DMS79 (cell line): ENCODE data around the gene KLF12.

ENCODE experiments used
- DNase-seq: peaks from one replicate; lab custom pipeline; 2025; lab: John Stamatoyannopoulos, UW

KLF12 gene

DNA sequence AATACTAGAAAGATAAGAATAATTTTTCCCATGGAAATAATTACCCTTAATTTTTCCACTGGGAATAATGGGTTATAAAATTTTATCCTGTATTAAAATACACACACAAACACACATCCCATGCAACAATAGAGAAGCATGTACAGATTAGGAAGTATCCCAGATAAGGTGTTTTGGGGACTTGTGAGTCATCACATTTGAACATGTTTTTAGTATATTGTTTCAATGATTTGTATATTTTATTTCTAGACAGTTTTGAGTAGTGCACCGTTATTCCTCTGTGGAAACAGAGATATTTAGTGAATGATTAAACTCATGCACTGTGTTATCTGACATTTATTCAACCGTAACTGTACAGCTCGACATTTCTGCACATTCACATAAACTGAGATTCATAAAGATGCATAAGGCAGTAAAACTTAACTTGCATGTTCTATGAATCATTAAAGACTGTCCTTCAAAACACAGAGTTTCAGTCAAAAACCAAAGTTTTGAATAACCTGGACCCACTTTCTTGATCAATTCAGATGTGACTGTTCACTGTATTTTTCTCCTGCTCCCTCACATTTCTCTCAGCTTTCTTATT lies 30.1 kb downstream of the KLF12 start:
- DNase-seq: no peak

DNA sequence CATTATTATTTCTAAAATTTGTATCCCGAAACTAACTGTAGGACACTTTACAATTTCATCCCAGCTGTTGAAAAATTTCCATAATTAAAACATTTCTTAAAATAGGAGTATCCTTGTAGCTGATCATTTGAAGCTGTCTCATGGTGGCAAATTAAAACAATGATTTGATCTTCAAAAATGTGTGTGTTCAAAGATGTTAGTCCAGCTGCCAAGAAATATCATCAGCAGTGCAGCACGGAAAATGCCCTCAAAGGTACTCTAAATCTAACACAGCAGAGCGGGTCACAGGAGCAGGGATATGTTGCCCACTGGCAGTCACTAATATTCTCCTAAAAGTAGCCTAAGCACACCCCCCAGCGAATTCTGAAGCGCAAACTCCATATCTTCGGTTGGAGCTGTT lies 31.0 kb downstream of the KLF12 start:
- DNase-seq: no peak

DNA sequence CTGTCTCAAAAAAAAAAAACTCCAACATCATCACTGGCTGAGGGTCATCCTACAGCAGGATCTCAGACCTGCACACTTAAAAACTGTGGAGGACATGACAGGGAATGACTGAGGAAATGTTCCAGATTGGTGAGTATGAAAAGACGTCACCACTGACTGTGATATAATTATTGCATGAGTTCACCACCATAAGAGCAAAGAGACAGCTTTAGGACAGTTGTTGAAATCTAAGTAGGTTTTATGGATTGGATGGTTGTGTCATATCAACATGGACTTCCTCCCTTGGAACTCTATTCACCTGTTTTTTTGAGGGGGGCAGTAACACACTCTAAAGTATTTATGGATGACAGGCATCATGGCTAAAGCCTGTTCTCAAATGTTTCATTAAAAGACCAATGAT lies 31.5 kb downstream of the KLF12 start:
- no peak for DNase-seq

DNA sequence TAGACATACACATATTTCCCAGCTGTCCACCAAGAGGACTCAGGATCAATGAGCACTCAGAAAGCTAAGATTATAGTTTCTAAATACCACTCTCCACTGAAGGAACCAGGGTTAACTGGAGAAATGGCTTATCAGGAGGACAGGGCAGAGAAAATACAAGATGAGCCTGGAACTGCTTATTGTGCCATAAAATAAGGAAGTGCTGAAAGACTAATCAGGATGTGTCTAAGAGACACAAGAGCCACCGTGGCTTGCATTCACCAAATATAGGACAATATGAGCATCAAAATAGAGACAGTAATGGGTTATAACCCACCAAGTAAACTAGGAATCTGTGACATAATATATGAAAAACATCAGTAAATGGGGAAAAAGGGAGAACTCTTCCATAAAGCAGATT lies 32.8 kb downstream of the KLF12 start:
- no peak for DNase-seq

DNA sequence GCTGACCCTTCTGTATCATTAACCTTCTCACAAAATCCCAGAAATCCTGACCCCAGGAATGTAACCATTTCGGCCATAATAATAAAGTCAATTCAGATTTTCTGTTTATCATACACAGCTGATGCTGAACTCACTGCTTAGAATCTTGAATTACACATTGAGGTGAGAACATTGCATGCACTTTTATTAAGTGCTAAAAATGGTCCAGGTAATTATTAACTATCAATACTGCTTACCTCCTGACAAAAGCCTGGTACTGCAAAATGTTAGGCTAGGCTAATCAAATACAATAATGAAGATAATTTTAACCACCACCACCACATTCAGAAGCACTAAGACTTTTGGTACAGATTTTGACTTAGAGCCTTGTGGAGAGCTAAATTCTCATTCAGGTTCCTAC lies 36.1 kb downstream of the KLF12 start:
- no peak for DNase-seq

DNA sequence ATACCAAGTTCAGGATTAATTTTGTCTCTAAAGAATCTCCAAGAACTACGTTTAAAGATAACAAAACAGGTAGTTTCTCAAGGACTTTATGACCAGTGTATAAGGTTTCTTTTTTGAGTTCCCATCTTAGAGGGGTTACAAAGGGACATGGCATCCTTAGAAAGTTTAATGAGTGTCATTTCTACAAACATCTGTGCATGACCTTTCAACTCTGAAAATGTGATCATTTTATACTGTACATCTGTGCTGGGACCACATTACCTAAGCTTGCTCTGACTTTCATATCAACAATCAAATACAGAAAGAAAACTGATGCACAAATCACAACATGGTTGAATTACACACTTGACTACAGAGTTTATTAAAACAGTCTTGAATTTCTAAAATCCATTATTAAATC lies 37.1 kb downstream of the KLF12 start:
- no peak for DNase-seq

DNA sequence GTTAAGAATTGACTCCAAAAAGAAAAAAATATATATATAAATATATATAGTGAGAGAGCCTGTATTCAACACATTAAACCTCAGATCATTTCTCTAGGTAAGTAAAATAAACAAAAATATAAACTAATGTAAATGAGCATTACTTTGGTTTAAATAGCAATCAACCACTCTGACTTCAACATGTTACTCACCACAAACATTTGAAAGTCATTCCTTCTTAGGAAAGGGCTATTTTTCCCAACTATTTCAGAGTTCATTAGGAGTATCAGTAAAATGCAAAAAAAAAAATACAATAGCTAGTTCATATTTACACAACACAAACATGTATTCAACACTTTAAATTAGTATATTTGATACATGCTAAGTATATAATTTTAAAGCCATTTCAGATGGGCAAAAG lies 40.5 kb downstream of the KLF12 start:
- no peak for DNase-seq

DNA sequence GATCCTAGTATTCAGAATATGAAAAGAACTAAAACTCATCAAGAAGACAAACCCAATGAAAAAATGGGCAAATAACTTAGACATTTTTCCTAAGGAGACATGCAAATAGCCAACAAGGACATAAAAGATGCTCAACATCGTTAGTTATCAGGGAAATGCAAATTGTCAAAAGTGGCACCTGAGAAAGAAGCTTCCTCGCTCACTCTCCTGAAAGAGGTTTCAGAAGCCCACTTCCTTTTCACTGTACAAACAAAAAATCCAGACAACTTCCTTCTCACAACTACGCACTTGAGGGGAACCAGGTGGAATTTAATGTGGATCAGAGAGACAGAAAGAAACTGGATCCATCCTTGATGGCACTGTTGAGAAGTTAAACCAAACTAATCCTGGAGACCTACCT lies 41.5 kb downstream of the KLF12 start:
- no peak for DNase-seq

DNA sequence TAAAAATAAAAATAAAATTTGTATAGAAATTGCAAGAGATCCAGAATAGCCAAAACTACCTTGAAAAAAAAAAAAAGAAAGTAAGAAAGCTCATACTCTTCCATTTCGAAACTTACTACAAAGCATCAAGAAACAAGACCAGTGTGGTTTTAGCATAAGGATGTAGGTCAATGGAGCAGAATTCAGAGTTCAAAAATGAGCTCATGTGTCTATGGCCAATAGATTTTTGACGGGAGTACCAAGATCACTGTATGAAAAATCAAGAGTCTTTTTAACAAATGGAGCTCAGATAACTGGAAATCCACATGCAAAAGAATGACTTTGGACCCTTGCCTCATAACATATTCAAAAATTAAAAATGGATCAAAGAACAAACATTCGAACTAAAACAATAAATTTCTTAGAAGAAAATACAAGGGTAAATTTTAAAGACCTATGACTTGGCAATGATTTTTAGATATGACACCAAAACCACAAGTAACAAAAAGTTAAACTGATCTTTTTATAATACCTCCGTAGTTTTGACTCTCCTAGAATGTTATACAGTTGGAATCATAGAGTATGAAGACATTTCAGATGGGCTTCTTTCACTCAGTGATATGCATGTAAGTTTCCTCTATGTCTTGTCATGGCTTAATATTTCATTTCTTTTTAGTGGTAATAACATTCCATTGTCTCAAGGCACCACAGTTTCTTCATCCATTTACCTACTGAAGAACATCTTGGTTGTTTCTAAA lies 43.2 kb downstream of the KLF12 start:
- no peak for DNase-seq

DNA sequence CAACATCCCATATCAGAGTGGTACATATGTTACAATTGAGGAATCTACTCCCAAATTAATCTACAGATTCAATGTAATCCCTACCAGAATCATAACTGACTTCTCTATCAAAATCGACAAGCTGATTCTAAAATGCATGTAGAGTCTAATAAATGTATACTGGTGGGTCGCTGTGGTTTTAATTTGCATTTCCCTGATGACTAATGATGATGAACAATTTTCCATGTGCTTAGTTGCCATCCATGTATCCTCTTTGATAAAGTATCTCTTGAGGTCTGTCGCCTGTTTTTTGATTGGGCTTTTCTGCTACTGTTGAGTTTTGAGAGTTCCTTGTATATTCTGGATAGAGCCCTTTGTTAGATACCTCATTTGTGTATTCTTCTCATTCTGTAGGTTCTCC lies 43.8 kb downstream of the KLF12 start:
- no peak for DNase-seq

DNA sequence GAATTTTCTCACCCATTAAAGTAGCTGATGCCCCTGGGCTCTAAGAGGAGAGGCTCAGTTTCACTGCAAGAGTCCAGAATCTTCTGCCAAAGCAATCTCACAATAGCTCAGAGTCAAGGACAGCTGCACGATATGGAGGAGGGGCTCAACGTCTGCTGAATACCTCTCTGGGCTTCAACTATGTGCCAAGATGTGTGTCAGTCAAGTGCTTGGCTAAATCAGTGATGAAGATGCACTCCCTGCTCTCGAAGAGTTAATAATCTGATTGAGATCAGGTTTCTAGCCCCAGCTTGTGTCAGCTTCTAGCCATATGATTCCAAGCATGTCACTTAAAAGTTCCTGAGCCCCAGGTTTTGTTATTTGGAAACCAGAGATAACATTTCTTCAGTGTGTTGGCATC lies 46.8 kb downstream of the KLF12 start:
- DNase-seq: no peak
